GM21360 (cell line): ENCODE measurements around the gene AP1M2.
"Not testable (repeated sequence)": the region's sequence is repeated elsewhere in the genome, so short reads cannot be mapped to it uniquely, and the experiment has no call there.

Experiments
- ATAC-seq: cut with Tn5 transposase; IDR thresholded peaks from one replicate; pipeline ENCODE4 v1.9.1; 2021; ENCODE audit warnings: mild to moderate bottlenecking, moderate library complexity; ENCODE audit not compliant: unreplicated experiment

Gene AP1M2

GRCh38 chr19:10565567-10566407 lies 21.3 kb downstream of the AP1M2 start, which contains the start of gene KRI1:
Gene KRI1, minus strand, starts transcription at chr19:10566010. Its CDS starts 11 bp downstream, at chr19:10565999.
- peak; percentile 45 for ATAC-seq

- no peak for ATAC-seq
These were observed 22.0 kb downstream of the AP1M2 start for GRCh38 chr19:10565028-10565566.

GRCh38 chr19:10562609-10563008 lies 24.5 kb downstream of the AP1M2 start:
- ATAC-seq = no peak

- ATAC-seq = no peak
These were observed 27.0 kb downstream of the AP1M2 start for GRCh38 chr19:10560154-10560553.

- ATAC-seq = no peak
These were observed 29.4 kb downstream of the AP1M2 start for GRCh38 chr19:10557603-10558197.

- ATAC-seq = no peak
These were observed 31.5 kb downstream of the AP1M2 start for GRCh38 chr19:10555610-10555973.

- no peak for ATAC-seq
These were observed 32.1 kb downstream of the AP1M2 start for GRCh38 chr19:10554760-10555609.

- ATAC-seq = no peak
These were observed 33.1 kb downstream of the AP1M2 start for GRCh38 chr19:10553943-10554381.

GRCh38 chr19:10553087-10553667 lies 33.9 kb downstream of the AP1M2 start:
- ATAC-seq = no peak

GRCh38 chr19:10552510-10553053 lies 34.5 kb downstream of the AP1M2 start:
- no peak for ATAC-seq

GRCh38 chr19:10551698-10552301 lies 35.3 kb downstream of the AP1M2 start:
- no peak for ATAC-seq

GRCh38 chr19:10551006-10551405 lies 36.1 kb downstream of the AP1M2 start:
- not testable (repeated sequence) for ATAC-seq

GRCh38 chr19:10550336-10550735 lies 36.8 kb downstream of the AP1M2 start:
- no peak for ATAC-seq

- no peak for ATAC-seq
These were observed 37.4 kb downstream of the AP1M2 start for GRCh38 chr19:10549733-10550132.

GRCh38 chr19:10548746-10549276 lies 38.3 kb downstream of the AP1M2 start:
- no peak for ATAC-seq

- no peak for ATAC-seq
These were observed 40.3 kb downstream of the AP1M2 start for GRCh38 chr19:10546817-10547216.

GRCh38 chr19:10544753-10545251 lies 42.3 kb downstream of the AP1M2 start:
- ATAC-seq = no peak

GRCh38 chr19:10544242-10544752 lies 42.8 kb downstream of the AP1M2 start:
- ATAC-seq = no peak
